Neural progenitor cell (in vitro differentiated cells): ENCODE measurements around the gene CCDC6.

ENCODE experiments used
- CTCF ChIP-seq: fragments of 200-600 bp; sonication (generic); IDR thresholded peaks from 2 replicates; pipeline ENCODE4 v1.5.1; 2017; ENCODE audit warnings: antibody characterized with exemption, mild to moderate bottlenecking
- EZH2 ChIP-seq: fragments of 200-600 bp; sonication (generic); IDR thresholded peaks from 2 replicates; pipeline ENCODE4 v1.6.1; 2017; ENCODE audit warnings: antibody characterized with exemption, mild to moderate bottlenecking, moderate library complexity

GRCh38 chr10:59904426-59905065, 1.8 kb downstream of the CCDC6 start:
- no peak for TF ChIP-seq CTCF
- no peak for TF ChIP-seq EZH2
